ENCODE results near the gene CAPN8.
"Not testable (repeated sequence)": the region's sequence is repeated elsewhere in the genome, so short reads cannot be mapped to it uniquely, and the experiment has no call there.

Gene CAPN8

GRCh38 chr1:223519116-223519515 lies 146.4 kb downstream of the CAPN8 start:
- no peak for DNase-seq

- not testable (repeated sequence) for DNase-seq
These were observed 146.9 kb downstream of the CAPN8 start for GRCh38 chr1:223518553-223518952.

GRCh38 chr1:223515926-223516325 lies 149.6 kb downstream of the CAPN8 start:
- no peak for DNase-seq

GRCh38 chr1:223515421-223515820 lies 150.1 kb downstream of the CAPN8 start:
- DNase-seq = no peak

GRCh38 chr1:223514644-223515043 lies 150.9 kb downstream of the CAPN8 start:
- DNase-seq = no peak

GRCh38 chr1:223513309-223513708 lies 152.2 kb downstream of the CAPN8 start:
- DNase-seq = no peak

- no peak for DNase-seq
These were observed 153.4 kb downstream of the CAPN8 start for GRCh38 chr1:223512057-223512456.

GRCh38 chr1:223508796-223509195 lies 156.7 kb downstream of the CAPN8 start:
- no peak for DNase-seq

- DNase-seq = no peak
These were observed 160.8 kb downstream of the CAPN8 start for GRCh38 chr1:223504741-223505140.

GRCh38 chr1:223503348-223503747 lies 162.2 kb downstream of the CAPN8 start:
- DNase-seq = no peak

- DNase-seq = no peak
These were observed 164.7 kb downstream of the CAPN8 start for GRCh38 chr1:223500560-223501425.

GRCh38 chr1:223496883-223497282 lies 168.6 kb downstream of the CAPN8 start:
- no peak for DNase-seq

- DNase-seq = no peak
These were observed 170.4 kb downstream of the CAPN8 start for GRCh38 chr1:223494926-223495645.

GRCh38 chr1:223492044-223492443 lies 173.5 kb downstream of the CAPN8 start:
- no peak for DNase-seq

Data from activated T-cell treated with anti-CD3 and anti-CD28 coated beads, Interleukin-2, amount 50 U/mL, for 1 hour (primary cell).